Peyer's patch (tissue), 4 donors: ENCODE data around the gene LRIG1. TPM values are rescaled to one million over a fixed set of nuclear protein-coding genes. Genes with fewer than 3 reads are reported as not detected.

Experiments used
- DNase-seq, 3 donors: peaks; one replicate each; pipeline ENCODE4 v3.0.0-alpha.2; 2017 to 2019
- H3K27ac ChIP-seq, 4 donors: fragments of 200-600 bp; sonication (generic); one replicate each; pipeline ENCODE4 v1.5.1; 2016 to 2019
- H3K27me3 ChIP-seq, 2 donors: fragments of 200-600 bp; sonication (generic); one replicate each; pipeline ENCODE4 v1.5.1; 2019
- H3K36me3 ChIP-seq, 3 donors: fragments of 200-600 bp; sonication (generic); one replicate each; pipeline ENCODE4 v1.5.1; 2016 to 2019
- H3K4me1 ChIP-seq, 4 donors: fragments of 200-600 bp; sonication (generic); one replicate each; pipeline ENCODE4 v1.5.1; 2016 to 2019
- H3K4me3 ChIP-seq, 4 donors: fragments of 200-600 bp; sonication (generic); 1 replicate in 3 of 4; 2 replicates in 1 of 4; pipeline ENCODE4 v1.5.1; 2016 to 2019; ENCODE audit warnings: mild to moderate bottlenecking in 1 of 4
- H3K9me3 ChIP-seq, 4 donors: fragments of 200-600 bp; sonication (generic); one replicate each; pipeline ENCODE4 v1.5.1; 2016 to 2019; ENCODE audit warnings: mild to moderate bottlenecking in 1 of 4
- POLR2A ChIP-seq, 2 donors: fragments of 450-650 bp; IDR thresholded peaks; one replicate each; pipeline ENCODE4 v1.5.1; 2017; ENCODE audit warnings: antibody characterized with exemption in 2 of 2, mild to moderate bottlenecking in 2 of 2, moderate library complexity in 2 of 2
- total RNA-seq, 4 donors: library from RNA; depleted of rRNA; stranded (reverse); fragments of >200 nt; gene quantifications; one replicate each; pipeline ENCODE4 v1.1.0, GENCODE V29; 2016
- TF ChIP-seq, protein P1 (sequence below), 6 experiments: fragments of 450-650 bp in 4 of 6; fragments of 200-600 bp in 2 of 6; sonication (generic) in 1 of 6; IDR thresholded peaks; one replicate each; pipeline ENCODE4 v1.5.1; 2017 to 2019; ENCODE audit warnings: antibody characterized with exemption in 6 of 6, mild to moderate bottlenecking in 3 of 6, moderate library complexity in 1 of 6

Gene LRIG1
- total RNA-seq, 4 donors from 2014 or later: 28.5 to 65.2 (median 59.2) TPM

DNA sequence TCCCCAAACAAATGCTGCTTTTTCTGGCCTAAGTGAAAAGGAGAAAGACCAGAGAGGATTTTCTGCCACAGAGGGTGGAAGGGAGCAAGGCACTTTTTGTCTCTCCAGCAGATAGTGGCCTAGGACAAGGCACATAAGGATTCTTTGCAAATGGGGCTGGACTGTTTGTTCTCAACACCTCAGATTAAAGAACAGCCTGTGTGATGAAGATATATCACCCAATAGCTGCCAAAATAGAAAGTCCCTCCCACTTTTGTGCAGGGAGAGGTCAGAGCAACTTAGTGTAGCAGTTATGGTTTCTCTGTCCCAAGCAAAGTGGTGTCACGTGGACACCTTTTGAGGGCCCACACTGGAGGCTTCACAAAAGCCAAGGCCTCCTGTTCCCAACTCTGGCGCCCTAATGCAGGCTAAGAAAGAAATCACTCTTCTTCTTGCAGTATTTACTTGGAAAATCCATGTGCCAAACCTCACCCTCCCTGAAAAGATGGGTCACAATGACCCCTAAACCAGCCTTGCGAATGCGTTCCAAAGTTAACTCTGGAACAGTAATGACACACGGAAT is 84.9 kb downstream of the LRIG1 start:
- H3K4me1 ChIP-seq: peaks cover 0 to 18% (median 0%) of the 10 kb centered on the region in 4 donors
- TF ChIP-seq POLR2A (IDR thresholded peaks at IDR 0.05): no peak
- TF ChIP-seq, protein P1, sequence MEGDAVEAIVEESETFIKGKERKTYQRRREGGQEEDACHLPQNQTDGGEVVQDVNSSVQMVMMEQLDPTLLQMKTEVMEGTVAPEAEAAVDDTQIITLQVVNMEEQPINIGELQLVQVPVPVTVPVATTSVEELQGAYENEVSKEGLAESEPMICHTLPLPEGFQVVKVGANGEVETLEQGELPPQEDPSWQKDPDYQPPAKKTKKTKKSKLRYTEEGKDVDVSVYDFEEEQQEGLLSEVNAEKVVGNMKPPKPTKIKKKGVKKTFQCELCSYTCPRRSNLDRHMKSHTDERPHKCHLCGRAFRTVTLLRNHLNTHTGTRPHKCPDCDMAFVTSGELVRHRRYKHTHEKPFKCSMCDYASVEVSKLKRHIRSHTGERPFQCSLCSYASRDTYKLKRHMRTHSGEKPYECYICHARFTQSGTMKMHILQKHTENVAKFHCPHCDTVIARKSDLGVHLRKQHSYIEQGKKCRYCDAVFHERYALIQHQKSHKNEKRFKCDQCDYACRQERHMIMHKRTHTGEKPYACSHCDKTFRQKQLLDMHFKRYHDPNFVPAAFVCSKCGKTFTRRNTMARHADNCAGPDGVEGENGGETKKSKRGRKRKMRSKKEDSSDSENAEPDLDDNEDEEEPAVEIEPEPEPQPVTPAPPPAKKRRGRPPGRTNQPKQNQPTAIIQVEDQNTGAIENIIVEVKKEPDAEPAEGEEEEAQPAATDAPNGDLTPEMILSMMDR (IDR thresholded peaks at IDR 0.05): no peak
- peaks cover 0 to 36% (median 2%) of the 10 kb centered on the region in 3 donors for H3K36me3 ChIP-seq
- no peak overlapping the region for H3K4me3 ChIP-seq
- no peaks in the 10 kb centered on the region for H3K27me3 ChIP-seq
- peak in 1 of 3 donors; percentile 1 for DNase-seq
- peak overlapping the region in 1 of 4 donors; percentile 28 for H3K27ac ChIP-seq
- H3K9me3 ChIP-seq: no peaks in the 10 kb centered on the region

DNA sequence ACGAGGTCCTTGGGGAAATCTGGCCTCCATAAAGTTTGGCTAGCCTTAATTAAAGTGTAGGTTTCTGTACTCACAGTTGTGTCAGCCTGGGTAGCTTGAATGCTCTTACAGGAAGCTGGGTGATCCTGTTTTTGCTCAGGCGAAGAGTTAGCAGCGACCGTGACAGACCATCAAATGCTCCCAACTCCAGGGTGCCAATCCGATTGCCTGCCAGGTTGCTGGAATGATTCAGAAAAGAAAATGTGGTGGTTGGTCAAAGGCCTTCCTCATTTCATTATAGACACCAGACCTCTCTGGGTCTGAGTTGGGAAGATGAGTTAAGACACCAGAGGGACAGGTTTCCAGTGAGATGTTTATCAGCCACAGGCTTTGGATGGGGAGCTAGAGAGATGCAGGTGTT is 86.0 kb downstream of the LRIG1 start:
- H3K36me3 ChIP-seq: peaks cover 0 to 45% (median 2%) of the 10 kb centered on the region in 3 donors
- H3K27me3 ChIP-seq: no peaks in the 10 kb centered on the region
- no peaks in the 10 kb centered on the region for H3K9me3 ChIP-seq
- peaks cover 0 to 18% (median 0%) of the 10 kb centered on the region in 4 donors for H3K4me1 ChIP-seq
- peak in 2 of 3 donors; percentile 5 to 9 for DNase-seq
- no peak overlapping the region for H3K4me3 ChIP-seq
- peak overlapping the region in 1 of 4 donors; percentile 40 for H3K27ac ChIP-seq
- TF ChIP-seq, protein P1 (IDR thresholded peaks at IDR 0.05): no peak
- TF ChIP-seq POLR2A (IDR thresholded peaks at IDR 0.05): no peak

DNA sequence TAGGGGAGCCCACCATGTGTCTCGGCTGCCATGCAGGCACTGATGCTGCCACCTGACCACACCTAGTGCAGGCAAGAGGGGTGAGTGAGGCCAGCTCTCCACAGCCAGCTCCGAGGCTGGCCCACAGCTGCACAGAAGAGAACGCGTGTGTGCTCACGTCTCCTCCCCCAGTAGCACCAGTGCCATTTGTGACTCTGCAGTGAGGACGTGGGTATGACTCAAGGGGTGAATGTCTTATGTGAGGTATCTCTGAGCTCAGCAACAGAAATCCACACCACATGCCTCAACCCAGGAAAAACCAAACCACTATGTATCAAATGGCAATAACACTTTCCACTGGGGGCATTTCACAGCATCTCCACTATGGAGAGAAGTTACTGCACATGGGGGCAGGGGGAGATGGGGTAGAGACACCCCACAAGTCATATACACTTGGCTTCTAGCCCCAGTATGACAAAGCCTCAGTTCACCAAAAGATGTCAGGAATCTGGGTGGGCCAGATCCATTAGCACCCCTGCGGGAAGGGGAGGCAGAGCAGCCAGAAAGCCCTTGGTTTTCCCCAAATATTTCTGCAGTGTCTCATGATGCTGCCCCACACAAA is 87.6 kb downstream of the LRIG1 start:
- peaks cover 0 to 15% (median 0%) of the 10 kb centered on the region in 4 donors for H3K4me1 ChIP-seq
- H3K27ac ChIP-seq: peak overlapping the region in 1 of 4 donors; percentile 2
- H3K36me3 ChIP-seq: peaks cover 0 to 51% (median 2%) of the 10 kb centered on the region in 3 donors
- H3K9me3 ChIP-seq: no peaks in the 10 kb centered on the region
- DNase-seq: peak in 1 of 3 donors; percentile 33
- H3K4me3 ChIP-seq: no peak overlapping the region
- no peaks in the 10 kb centered on the region for H3K27me3 ChIP-seq
- TF ChIP-seq POLR2A (IDR thresholded peaks at IDR 0.05): no peak
- TF ChIP-seq, protein P1 (IDR thresholded peaks at IDR 0.05): no peak

DNA sequence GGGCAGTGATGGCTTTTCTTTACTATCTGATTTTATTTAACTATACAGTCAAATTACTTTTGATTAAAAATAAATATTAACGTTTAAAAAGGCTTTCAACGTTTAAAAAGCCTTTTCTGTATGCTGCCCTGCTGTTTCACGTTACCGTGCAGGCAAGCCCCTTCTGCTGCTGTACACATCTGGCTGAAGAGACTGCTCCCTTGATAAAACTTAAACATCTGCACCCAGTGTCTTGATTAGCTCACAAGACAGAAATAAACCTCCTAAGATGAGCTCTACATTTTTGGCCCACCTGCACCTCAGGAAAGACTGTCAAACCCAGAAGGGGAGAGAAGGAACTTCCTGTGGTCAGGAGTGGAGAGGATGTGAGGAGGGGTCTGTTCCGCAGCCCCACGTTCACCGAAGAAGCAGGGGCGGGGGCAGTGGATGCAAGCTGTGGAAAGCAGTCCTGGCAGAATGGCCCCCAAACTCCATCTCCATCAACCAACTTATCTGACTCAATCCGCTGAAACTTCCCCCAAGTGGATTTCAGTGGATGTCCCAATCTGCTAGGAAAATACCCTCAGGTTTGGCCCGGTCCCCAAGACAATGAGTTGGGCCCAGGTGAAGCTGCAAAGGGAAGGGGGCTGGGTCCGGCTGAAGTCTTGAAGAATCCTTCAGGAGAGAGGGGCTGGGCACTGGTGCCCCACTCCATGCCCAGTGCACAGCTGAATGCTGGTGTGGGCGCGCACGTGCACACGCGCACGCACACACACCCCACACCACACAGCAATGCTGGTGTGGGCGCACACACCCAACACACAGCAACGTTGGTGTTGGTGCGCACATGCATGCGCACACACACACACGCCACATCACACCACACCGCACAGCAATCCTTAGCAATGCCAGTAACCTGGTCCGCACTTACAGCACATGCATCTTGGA is 88.6 kb downstream of the LRIG1 start:
- H3K27me3 ChIP-seq: no peaks in the 10 kb centered on the region
- no peaks in the 10 kb centered on the region for H3K9me3 ChIP-seq
- no peak overlapping the region for H3K4me3 ChIP-seq
- TF ChIP-seq, protein P1 (IDR thresholded peaks at IDR 0.05): no peak
- TF ChIP-seq POLR2A (IDR thresholded peaks at IDR 0.05): no peak
- peak in 1 of 3 donors; percentile 14 for DNase-seq
- H3K4me1 ChIP-seq: peaks cover 0 to 18% (median 0%) of the 10 kb centered on the region in 4 donors
- H3K36me3 ChIP-seq: peaks cover 0 to 51% (median 2%) of the 10 kb centered on the region in 3 donors
- H3K27ac ChIP-seq: no peak overlapping the region

DNA sequence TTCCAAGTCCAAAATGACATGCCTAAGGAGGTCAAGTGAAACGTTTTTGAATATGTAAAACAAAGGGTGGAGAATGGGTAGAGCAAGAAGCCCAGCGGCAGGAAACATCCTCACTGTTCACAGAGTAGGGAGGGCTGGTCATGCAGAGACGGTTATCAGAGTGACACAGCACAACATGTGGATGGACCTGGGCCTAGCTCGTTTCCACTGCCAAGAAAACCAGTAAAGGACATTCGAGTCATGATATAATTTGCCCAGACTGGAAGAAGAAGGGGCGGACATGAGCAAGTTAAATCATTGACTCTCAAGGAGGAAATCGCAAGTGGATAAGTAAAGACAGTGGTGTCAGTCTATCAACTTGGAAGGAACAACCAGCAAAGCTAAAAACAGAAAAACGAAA is 89.3 kb downstream of the LRIG1 start:
- H3K27me3 ChIP-seq: no peaks in the 10 kb centered on the region
- no peak overlapping the region for H3K4me3 ChIP-seq
- no peak for TF ChIP-seq POLR2A (IDR thresholded peaks at IDR 0.05)
- TF ChIP-seq, protein P1 (IDR thresholded peaks at IDR 0.05): no peak
- peak in 1 of 3 donors; percentile 28 for DNase-seq
- H3K27ac ChIP-seq: peak overlapping the region in 1 of 4 donors; percentile 10
- H3K9me3 ChIP-seq: no peaks in the 10 kb centered on the region
- peaks cover 0 to 11% (median 0%) of the 10 kb centered on the region in 4 donors for H3K4me1 ChIP-seq
- H3K36me3 ChIP-seq: peaks cover 0 to 58% (median 2%) of the 10 kb centered on the region in 3 donors
